A673 (cell line): ENCODE results near the gene FBXW8. TPM values are rescaled to one million over a fixed set of nuclear protein-coding genes. Genes with fewer than 3 reads are reported as not detected.

ENCODE experiments used
- BruUV-seq: library from RNA; stranded (reverse); fragments of 400-500 nt; replicated peaks from 2 replicates; lab custom pipeline; 2021; lab: Mats Ljungman, UMichigan
- CTCF ChIA-PET: fragments of 300-600 bp; sonication (Branson Sonifier 250); formaldehyde crosslinking; loops from one replicate; lab custom pipeline; 2022; ENCODE audit warnings: antibody characterized with exemption; lab: Charles Lee
- POLR2A ChIA-PET: fragments of 300-600 bp; sonication (Branson Sonifier 250); formaldehyde crosslinking; loops from one replicate; lab custom pipeline; 2022; ENCODE audit warnings: antibody characterized with exemption; ENCODE audit not compliant: low non-redundant PET; lab: Charles Lee
- DNase-seq: peaks from one replicate; pipeline ENCODE4 v3.0.0-alpha.2; 2015; ENCODE audit warnings: low spot score
- H3K27ac ChIP-seq: fragments of 200-600 bp; sonication (generic); 2 replicates; pipeline ENCODE4 v1.5.1; 2016; ENCODE audit warnings: mixed run types, low read depth, mild to moderate bottlenecking, mixed read lengths, antibody characterized with exemption, low read length; ENCODE audit not compliant: poor library complexity, severe bottlenecking
- H3K27me3 ChIP-seq: fragments of 200-600 bp; sonication (generic); replicated peaks from 2 replicates; pipeline ENCODE4 v1.6.1; 2017; ENCODE audit warnings: mixed run types, low read depth, mild to moderate bottlenecking, mixed read lengths, antibody characterized with exemption, low read length; ENCODE audit not compliant: insufficient read depth, poor library complexity
- H3K36me3 ChIP-seq: fragments of 200-600 bp; sonication (generic); 2 replicates; pipeline ENCODE4 v1.6.1; 2016; ENCODE audit warnings: mixed run types, mild to moderate bottlenecking, mixed read lengths, antibody characterized with exemption, low read length; ENCODE audit not compliant: insufficient read depth, poor library complexity, severe bottlenecking
- H3K4me1 ChIP-seq: fragments of 200-600 bp; sonication (generic); 2 replicates; pipeline ENCODE4 v1.6.1; 2017; ENCODE audit warnings: mixed run types, mild to moderate bottlenecking, mixed read lengths, antibody characterized with exemption, low read length; ENCODE audit not compliant: insufficient read depth, poor library complexity, severe bottlenecking
- H3K4me3 ChIP-seq: fragments of 200-600 bp; sonication (generic); 2 replicates; pipeline ENCODE4 v1.5.1; 2016; ENCODE audit warnings: low read depth, mixed run types, mild to moderate bottlenecking, mixed read lengths, low read length; ENCODE audit not compliant: poor library complexity, severe bottlenecking
- H3K9me3 ChIP-seq: fragments of 200-600 bp; sonication (generic); 2 replicates; pipeline ENCODE4 v1.6.1; 2016; ENCODE audit warnings: mixed run types, low read depth, mild to moderate bottlenecking, mixed read lengths, antibody characterized with exemption, low read length; ENCODE audit not compliant: poor library complexity, severe bottlenecking
- CTCF ChIP-seq: fragments of 300-800, 200-600 bp; sonication (generic); conservative IDR thresholded peaks from 2 replicates; pipeline ENCODE4 v1.5.1; 2017; ENCODE audit warnings: low read depth, mild to moderate bottlenecking, antibody characterized with exemption, low read length, moderate library complexity, mixed read lengths
- EZH2 ChIP-seq: fragments of 200-600 bp; sonication (generic); IDR thresholded peaks from 2 replicates; pipeline ENCODE4 v1.6.1; 2017; ENCODE audit warnings: borderline replicate concordance, low read depth, mild to moderate bottlenecking, mixed read lengths, antibody characterized with exemption, low read length; ENCODE audit not compliant: poor library complexity, severe bottlenecking
- intact Hi-C: fragments of 100-400 bp; cut with micrococcal nuclease; formaldehyde crosslinking; loops from one replicate; pipeline ENCODE4 v1.10.0; 2022; ENCODE audit not compliant: unreplicated experiment
- total RNA-seq: library from RNA; stranded (reverse); gene quantifications from 2 replicates; pipeline ENCODE4 v1.2.3, GENCODE V29; 2021

The FBXW8 gene
- total RNA-seq, 1 experiment from 2014 or later = 14.8 TPM

GRCh38 chr12:117018276-117018675 is 107.5 kb downstream of the FBXW8 start:
- DNase-seq = no peak
- Histone ChIP-seq H3K4me1 (no peaks in the 10 kb centered on the region), H3K4me3 (no peak overlapping the region), H3K27me3 (no peaks in the 10 kb centered on the region), H3K9me3 (peaks cover 8% of the 10 kb centered on the region), H3K36me3 (peaks cover 11% of the 10 kb centered on the region), H3K27ac (no peak overlapping the region)
- ChIA-PET CTCF (no interaction called here), POLR2A (no interaction called here)
- BruUV-seq = no TSS peak
- intact Hi-C loops = no loop called here
- TF ChIP-seq CTCF = no peak
- TF ChIP-seq EZH2 = no peak

GRCh38 chr12:117018685-117019084 is 107.9 kb downstream of the FBXW8 start:
- Histone ChIP-seq H3K4me1 (no peaks in the 10 kb centered on the region), H3K27ac (no peak overlapping the region), H3K27me3 (no peaks in the 10 kb centered on the region), H3K36me3 (peaks cover 11% of the 10 kb centered on the region), H3K4me3 (no peak overlapping the region), H3K9me3 (peaks cover 6% of the 10 kb centered on the region)
- CTCF ChIA-PET = no interaction called here
- DNase-seq = no peak
- TF ChIP-seq EZH2 = no peak
- no peak for TF ChIP-seq CTCF
- POLR2A ChIA-PET = no interaction called here
- intact Hi-C loops = no loop called here
- BruUV-seq = no TSS peak

GRCh38 chr12:117019866-117020265 is 109.1 kb downstream of the FBXW8 start:
- CTCF ChIA-PET = no interaction called here
- POLR2A ChIA-PET = no interaction called here

More at GRCh38 chr12:117019866-117020265, 109.1 kb downstream of the FBXW8 start:
- DNase-seq = no peak
- no TSS peak for BruUV-seq
- Histone ChIP-seq H3K27me3 (no peaks in the 10 kb centered on the region), H3K4me1 (no peaks in the 10 kb centered on the region), H3K9me3 (no peaks in the 10 kb centered on the region), H3K36me3 (peaks cover 19% of the 10 kb centered on the region), H3K27ac (no peak overlapping the region), H3K4me3 (no peak overlapping the region)
- TF ChIP-seq EZH2 (no peak), CTCF (no peak)
- intact Hi-C loops = loop anchor here (10.0 kb wide), 1 partner anchor 315 kb away; no protein-coding TSS in a partner anchor
